Chondrocyte (in vitro differentiated cells): Measurements from ENCODE around the gene KATNB1. TPM values are rescaled to one million over a fixed set of nuclear protein-coding genes. Genes with fewer than 3 reads are reported as not detected.

Experiments used
- DNase-seq: peaks from one replicate; pipeline ENCODE4 v3.0.0; 2021; ENCODE audit warnings: mixed read lengths, low spot score
- H3K27ac Mint-ChIP-seq: one replicate; pipeline ENCODE4 v1.8.0; 2021; ENCODE audit warnings: mild to moderate bottlenecking, moderate library complexity, mixed read lengths; ENCODE audit not compliant: unreplicated experiment
- H3K27me3 Mint-ChIP-seq: 2 replicates; pipeline ENCODE4 v1.8.0; 2021; ENCODE audit warnings: low read depth, mixed read lengths
- H3K36me3 Mint-ChIP-seq: 2 replicates; pipeline ENCODE4 v1.8.0; 2021; ENCODE audit warnings: low read depth, mixed read lengths
- H3K4me1 Mint-ChIP-seq: 2 replicates; pipeline ENCODE4 v1.8.0; 2021; ENCODE audit warnings: low read depth, mild to moderate bottlenecking, mixed read lengths
- H3K4me3 Mint-ChIP-seq: one replicate; pipeline ENCODE4 v1.8.0; 2021; ENCODE audit warnings: mild to moderate bottlenecking, moderate library complexity, mixed read lengths; ENCODE audit not compliant: unreplicated experiment
- H3K9me3 Mint-ChIP-seq: 2 replicates; pipeline ENCODE4 v1.8.0; 2021; ENCODE audit warnings: low read depth, mixed read lengths
- CTCF ChIP-seq: fragments of 200-600 bp; sonication (generic); IDR thresholded peaks from 2 replicates; pipeline ENCODE4 v1.5.0; 2021; ENCODE audit warnings: antibody characterized with exemption, mild to moderate bottlenecking, moderate library complexity
- total RNA-seq: library from RNA; stranded (reverse); gene quantifications from 3 replicates; pipeline ENCODE4 v1.2.1, GENCODE V29; 2021

The KATNB1 gene
- total RNA-seq, 1 donor from 2014 or later, result 14.0 TPM

DNA sequence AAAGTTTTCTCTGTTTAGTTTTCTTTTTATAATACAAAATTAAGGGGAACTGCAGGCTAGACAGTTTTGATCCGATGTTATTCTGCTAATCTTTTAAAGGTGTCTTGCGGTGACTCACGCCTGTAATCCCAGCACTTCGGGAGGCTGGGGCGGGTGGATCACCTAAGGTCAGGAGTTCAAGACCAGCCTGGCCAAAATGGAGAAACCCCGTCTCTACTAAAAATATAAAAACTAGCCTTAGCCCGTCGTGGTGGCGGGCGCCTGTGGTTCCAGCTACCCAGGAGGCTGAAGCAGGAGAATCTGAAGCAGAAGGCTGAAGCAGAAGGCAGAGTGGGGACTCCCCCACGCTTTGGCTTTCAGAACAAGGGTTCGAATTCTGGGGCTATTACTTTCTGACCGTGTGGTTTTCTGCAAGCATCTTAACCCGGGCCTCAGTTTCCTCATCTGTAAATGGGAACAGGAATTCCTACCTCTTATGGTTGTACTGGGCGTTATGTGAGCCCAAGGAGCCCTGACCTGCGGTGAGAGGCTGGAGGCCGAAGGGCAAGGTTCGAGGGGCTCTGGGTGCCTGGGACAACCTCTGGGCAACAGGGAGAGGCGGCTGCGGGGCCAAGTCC lies 1.2 kb upstream of the KATNB1 start:
- Mint-ChIP-seq H3K9me3 (peaks cover 4% of the 10 kb centered on the region), H3K4me1 (peaks cover 26% of the 10 kb centered on the region), H3K36me3 (no peaks in the 10 kb centered on the region), H3K27ac (peak overlapping the region; percentile 99), H3K27me3 (no peaks in the 10 kb centered on the region), H3K4me3 (peak overlapping the region; percentile 99)
- peak; percentile 86 for DNase-seq
- no peak for TF ChIP-seq CTCF

GRCh38 chr16:57734925-57735754 lies 430 bp upstream of the KATNB1 start:
- no peak for TF ChIP-seq CTCF
- peak; percentile 85 for DNase-seq
- H3K27me3 Mint-ChIP-seq, result no peaks in the 10 kb centered on the region
- H3K4me3 Mint-ChIP-seq, result peak overlapping the region; percentile 99
- H3K4me1 Mint-ChIP-seq, result peaks cover 26% of the 10 kb centered on the region
- H3K36me3 Mint-ChIP-seq, result no peaks in the 10 kb centered on the region
- H3K27ac Mint-ChIP-seq, result peak overlapping the region; percentile 99
- peaks cover 4% of the 10 kb centered on the region for H3K9me3 Mint-ChIP-seq

GRCh38 chr16:57736419-57737351 lies 1.1 kb downstream of the KATNB1 start:
- Mint-ChIP-seq H3K4me1 (peaks cover 26% of the 10 kb centered on the region), H3K9me3 (peaks cover 4% of the 10 kb centered on the region), H3K27me3 (no peaks in the 10 kb centered on the region), H3K36me3 (peaks cover 2% of the 10 kb centered on the region), H3K27ac (peak overlapping the region; percentile 98), H3K4me3 (peak overlapping the region; percentile 99)
- peak; percentile 58 for TF ChIP-seq CTCF
- DNase-seq, result no peak

- H3K36me3 Mint-ChIP-seq, result peaks cover 2% of the 10 kb centered on the region
- H3K4me3 Mint-ChIP-seq, result no peak overlapping the region
- H3K27me3 Mint-ChIP-seq, result no peaks in the 10 kb centered on the region
- DNase-seq, result no peak
- TF ChIP-seq CTCF, result no peak
- H3K27ac Mint-ChIP-seq, result no peak overlapping the region
- H3K4me1 Mint-ChIP-seq, result peaks cover 26% of the 10 kb centered on the region
- H3K9me3 Mint-ChIP-seq, result no peaks in the 10 kb centered on the region
Observed at GRCh38 chr16:57738844-57739243, 3.3 kb downstream of the KATNB1 start.
